ENCODE data around the gene CNOT3.

CNOT3 gene

GRCh38 chr19:54172471-54173358 is 35.2 kb downstream of the CNOT3 start, which contains the start of gene TMC4:
TMC4 (minus strand) TSS chr19:54173160; CDS start chr19:54173117, 43 bp downstream.
- no peak for DNase-seq (ENCODE audit: low spot score)
- Histone ChIP-seq H3K27ac (no peak within 1 kb of the TSS), H3K4me3 (no peak within 1 kb of the TSS)
- no peak for TF ChIP-seq CTCF (IDR thresholded peaks at IDR 0.05)

DNA sequence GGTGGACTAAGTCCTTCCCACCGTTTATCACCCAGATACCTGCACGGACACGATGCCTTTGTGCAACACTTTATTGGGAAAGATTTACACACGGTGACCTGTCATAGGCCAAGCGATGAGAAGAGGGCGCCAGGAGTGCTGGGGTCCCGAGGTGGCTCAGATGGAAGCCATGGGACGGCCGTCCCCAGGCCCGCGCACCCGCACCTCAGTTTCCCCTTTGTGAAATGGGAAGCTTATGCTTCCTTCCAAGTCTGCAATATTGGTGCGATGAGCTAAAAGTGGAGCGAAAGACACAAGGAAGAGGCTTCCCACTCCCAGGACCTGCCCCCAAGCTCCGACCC is 35.8 kb downstream of the CNOT3 start:
- no peak for TF ChIP-seq CTCF (IDR thresholded peaks at IDR 0.05)
- Histone ChIP-seq H3K4me3 (no peak overlapping the region), H3K27ac (no peak overlapping the region)
- DNase-seq (ENCODE audit: low spot score), result no peak

GRCh38 chr19:54173951-54174834 is 36.6 kb downstream of the CNOT3 start:
- TF ChIP-seq CTCF (IDR thresholded peaks at IDR 0.05), result no peak
- Histone ChIP-seq H3K4me3 (no peak overlapping the region), H3K27ac (no peak overlapping the region)
- DNase-seq (ENCODE audit: low spot score), result no peak

DNA sequence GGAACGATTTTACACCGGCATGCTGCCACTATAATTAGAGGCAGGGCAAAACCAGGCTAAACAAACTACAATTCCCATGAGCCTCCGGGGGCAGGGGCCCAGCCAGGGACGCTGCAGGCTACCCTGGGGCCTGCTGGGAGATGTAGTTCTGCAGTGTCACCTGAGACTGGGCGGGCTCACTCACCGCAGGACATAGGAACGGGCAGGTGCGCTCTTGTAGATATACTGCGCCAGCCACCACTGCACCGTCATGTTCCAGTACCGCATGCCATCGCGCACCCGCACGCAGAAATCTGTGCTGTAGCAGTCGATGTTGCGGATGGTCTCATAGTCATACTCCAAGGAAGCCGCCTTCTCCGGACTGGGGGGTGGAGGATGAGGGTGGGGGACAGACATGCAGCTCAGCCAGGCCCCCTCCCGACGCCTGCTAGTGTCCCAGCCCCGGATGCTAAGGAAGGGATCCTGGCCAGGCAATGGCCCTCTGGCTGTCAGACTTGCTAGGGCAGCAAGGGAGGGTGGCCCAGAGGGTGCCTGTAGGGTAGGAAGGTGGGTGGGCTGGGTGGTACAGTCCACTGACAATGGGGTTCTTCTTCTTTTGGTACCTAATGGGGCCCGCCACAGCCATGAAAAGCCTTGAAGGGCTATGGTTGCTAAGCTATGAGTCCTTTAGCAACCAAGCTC is 41.2 kb downstream of the CNOT3 start:
- no peak overlapping the region for H3K4me3 ChIP-seq
- TF ChIP-seq CTCF (IDR thresholded peaks at IDR 0.05), result no peak
- no peak overlapping the region for H3K27ac ChIP-seq
- DNase-seq (ENCODE audit: low spot score), result no peak

DNA sequence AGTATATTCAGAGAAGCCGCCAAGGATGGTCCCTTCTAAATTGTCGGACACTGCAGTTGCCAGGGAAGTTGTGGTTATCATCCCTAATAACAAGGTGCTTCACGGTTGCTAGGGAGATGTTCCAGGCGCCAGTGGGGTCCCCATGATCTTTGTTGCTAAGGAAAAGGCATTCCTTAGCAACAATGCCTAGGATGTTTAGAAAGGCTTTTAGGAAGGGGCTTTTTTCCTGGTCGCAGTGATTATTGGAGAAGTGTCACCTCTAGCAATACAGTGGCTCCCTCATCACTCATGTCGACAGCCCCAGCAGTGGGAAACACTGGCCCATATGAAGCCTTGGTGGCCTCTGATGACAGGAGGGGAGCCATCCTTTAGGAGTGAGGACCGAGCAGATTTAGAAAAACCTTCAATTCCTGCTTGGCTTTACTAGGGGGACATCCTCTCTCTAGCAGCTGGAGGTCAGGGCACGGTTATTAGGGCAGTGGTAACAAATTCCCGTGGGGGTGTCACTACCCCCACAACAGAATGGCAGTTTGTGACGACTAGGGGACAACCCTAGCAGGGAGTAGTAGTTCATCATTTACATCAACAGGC is 41.8 kb downstream of the CNOT3 start:
- DNase-seq (ENCODE audit: low spot score), result no peak
- Histone ChIP-seq H3K4me3 (no peak overlapping the region), H3K27ac (no peak overlapping the region)
- TF ChIP-seq CTCF (IDR thresholded peaks at IDR 0.05), result no peak

- no peak for DNase-seq (ENCODE audit: low spot score)
- Histone ChIP-seq H3K27ac (no peak overlapping the region), H3K4me3 (no peak overlapping the region)
- TF ChIP-seq CTCF (IDR thresholded peaks at IDR 0.05), result no peak
These were observed 42.4 kb downstream of the CNOT3 start for GRCh38 chr19:54179921-54180461.

Data from coronary artery (tissue), 2 donors.